WERI-Rb-1 (cell line): ENCODE measurements around the gene COMTD1.
"Not testable (repeated sequence)": the region's sequence is repeated elsewhere in the genome, so short reads cannot be mapped to it uniquely, and the experiment has no call there.

Experiments used
- DNase-seq: peaks from one replicate; pipeline ENCODE4 v3.0.0-alpha.2; 2020
- H3K27ac ChIP-seq: fragments of 250-450 bp; sonication (Bioruptor Pico); 2 replicates; pipeline ENCODE4 v1.5.1; 2020; ENCODE audit warnings: mild to moderate bottlenecking, moderate library complexity
- H3K27me3 ChIP-seq: fragments of 250-450 bp; sonication (Bioruptor Pico); 2 replicates; pipeline ENCODE4 v1.5.1; 2021; ENCODE audit warnings: mild to moderate bottlenecking, low read depth, moderate library complexity; ENCODE audit not compliant: insufficient read depth, severe bottlenecking
- H3K36me3 ChIP-seq: fragments of 250-450 bp; sonication (Bioruptor Pico); 2 replicates; pipeline ENCODE4 v1.5.1; 2020; ENCODE audit warnings: mild to moderate bottlenecking, moderate library complexity
- H3K4me3 ChIP-seq: 2 replicates; pipeline ENCODE4 v1.5.1; 2011; ENCODE audit warnings: low read depth, mild to moderate bottlenecking, control low read depth, low read length
- H3K9me3 ChIP-seq: fragments of 250-450 bp; sonication (Bioruptor Pico); 2 replicates; pipeline ENCODE4 v1.5.1; 2021; ENCODE audit warnings: mild to moderate bottlenecking, moderate library complexity; ENCODE audit not compliant: severe bottlenecking
- CTCF ChIP-seq: IDR thresholded peaks from 2 replicates; pipeline ENCODE4 v1.5.1; 2011; ENCODE audit warnings: low read depth, mild to moderate bottlenecking, control low read depth, inconsistent platforms, low read length

Gene COMTD1

GRCh38 chr10:75203724-75204123 is 32.0 kb downstream of the COMTD1 start:
- H3K36me3 ChIP-seq = no peaks in the 10 kb centered on the region
- TF ChIP-seq CTCF = no peak
- DNase-seq = no peak
- H3K4me3 ChIP-seq = no peak overlapping the region
- H3K9me3 ChIP-seq = no peaks in the 10 kb centered on the region
- no peak overlapping the region for H3K27ac ChIP-seq
- H3K27me3 ChIP-seq = no peaks in the 10 kb centered on the region

GRCh38 chr10:75203046-75203620 is 32.6 kb downstream of the COMTD1 start:
- H3K4me3 ChIP-seq, H3K27me3 ChIP-seq, H3K27ac ChIP-seq, H3K9me3 ChIP-seq, DNase-seq, H3K36me3 ChIP-seq: not testable (repeated sequence)

GRCh38 chr10:75202321-75203045 is 33.3 kb downstream of the COMTD1 start:
- Histone ChIP-seq H3K4me3 (no peak overlapping the region), H3K27me3 (no peaks in the 10 kb centered on the region), H3K27ac (no peak overlapping the region), H3K9me3 (no peaks in the 10 kb centered on the region), H3K36me3 (no peaks in the 10 kb centered on the region)
- no peak for DNase-seq
- no peak for TF ChIP-seq CTCF

- Histone ChIP-seq H3K27me3 (no peaks in the 10 kb centered on the region), H3K4me3 (no peak overlapping the region), H3K27ac (no peak overlapping the region), H3K36me3 (no peaks in the 10 kb centered on the region), H3K9me3 (no peaks in the 10 kb centered on the region)
- TF ChIP-seq CTCF = no peak
- no peak for DNase-seq
These were observed 33.9 kb downstream of the COMTD1 start for GRCh38 chr10:75201793-75202307.

GRCh38 chr10:75199949-75200348 is 35.8 kb downstream of the COMTD1 start:
- not testable (repeated sequence) for H3K4me3 ChIP-seq, H3K27me3 ChIP-seq, H3K9me3 ChIP-seq, H3K36me3 ChIP-seq, H3K27ac ChIP-seq, DNase-seq

- no peaks in the 10 kb centered on the region for H3K9me3 ChIP-seq
- no peak for DNase-seq
- no peak overlapping the region for H3K27ac ChIP-seq
- H3K4me3 ChIP-seq = no peak overlapping the region
- no peaks in the 10 kb centered on the region for H3K27me3 ChIP-seq
- TF ChIP-seq CTCF = no peak
- H3K36me3 ChIP-seq = no peaks in the 10 kb centered on the region
These were observed 37.9 kb downstream of the COMTD1 start for GRCh38 chr10:75197906-75198305.
